Measurements from ENCODE around the gene NDFIP1. TPM values are rescaled to one million over a fixed set of nuclear protein-coding genes. Genes with fewer than 3 reads are reported as not detected.

Gene NDFIP1
- total RNA-seq, 1 experiment from 2014 or later = 26.6 TPM

- no CpG with 5 or more reads among the region's 7 CpGs for WGBS (ENCODE audit: extremely low coverage, insufficient read length, low lambda C conversion rate)
- Histone ChIP-seq H2AK5ac (ENCODE audit: insufficient read length, low read length) (no peak overlapping the region), H3K56ac (ENCODE audit: insufficient read length, low read depth, low read length) (no peak overlapping the region), H3K27ac (ENCODE audit: insufficient read length, low read depth, low read length) (no peak overlapping the region), H4K8ac (replicated peaks; ENCODE audit: insufficient read length, low read depth, low read length) (no peak overlapping the region), H3K79me1 (ENCODE audit: insufficient read depth, low read depth, low read length, poor library complexity, severe bottlenecking) (no peaks in the 10 kb centered on the region), H3K9me3 (ENCODE audit: control insufficient read depth, low read depth, low read length) (no peaks in the 10 kb centered on the region), H4K20me1 (ENCODE audit: control insufficient read depth, insufficient read depth, insufficient read length) (no peaks in the 10 kb centered on the region), H3K4me1 (ENCODE audit: insufficient read depth, low read length) (no peaks in the 10 kb centered on the region), H3T11ph (ENCODE audit: low read length) (no peak overlapping the region), H2BK15ac (ENCODE audit: low read depth, low read length) (no peak overlapping the region), H2BK12ac (ENCODE audit: insufficient read length, low read depth, low read length) (no peak overlapping the region), H3K14ac (ENCODE audit: insufficient read depth, low read length) (no peak overlapping the region), H3K4ac (ENCODE audit: low read depth, low read length) (no peak overlapping the region), H3K23me2 (ENCODE audit: insufficient read length, low read depth, low read length, poor library complexity, severe bottlenecking) (no peaks in the 10 kb centered on the region), H2BK20ac (ENCODE audit: low read depth, low read length, poor library complexity, severe bottlenecking) (no peak overlapping the region), H4K5ac (ENCODE audit: insufficient read length, low read depth, low read length) (no peak overlapping the region), H2BK5ac (ENCODE audit: insufficient read length, low read length) (no peak overlapping the region), H4K91ac (ENCODE audit: insufficient read length, low read depth, low read length) (no peak overlapping the region), H2AFZ (ENCODE audit: low read length) (no peak overlapping the region), H3K18ac (ENCODE audit: insufficient read length, low read depth, low read length) (no peak overlapping the region), H3K23ac (ENCODE audit: insufficient read length, low read depth, low read length) (no peak overlapping the region), H3K4me2 (ENCODE audit: insufficient read depth, insufficient read length, low read length) (no peak overlapping the region), H3K79me2 (ENCODE audit: insufficient read depth, low read length) (no peaks in the 10 kb centered on the region), H3K9ac (ENCODE audit: extremely low read depth, insufficient read length, low read length) (no peak overlapping the region), H3K27me3 (ENCODE audit: insufficient read depth, low read length) (no peaks in the 10 kb centered on the region), H2BK120ac (ENCODE audit: low read depth, low read length, poor library complexity, severe bottlenecking) (no peak overlapping the region)
- peaks cover 0 to 3% (median 2%) of the 10 kb centered on the region in 3 experiments; a peak in 4 of 7 replicates for H3K36me3 Mint-ChIP-seq (ENCODE audit: insufficient read depth in 1 of 3, low read depth in 3 of 3)
- peaks cover 5 to 15% of the 10 kb centered on the region in 2 experiments; a peak in 3 of 5 replicates for H3K9me3 Mint-ChIP-seq
- no peak overlapping the region for H3K27ac Mint-ChIP-seq
- H3K27me3 Mint-ChIP-seq (ENCODE audit: low read depth) = no peaks in the 10 kb centered on the region; the same call in 1 of the 2 replicates
- H3K4me3 Mint-ChIP-seq = no peak overlapping the region
- no peak for DNase-seq
- no peak for TF ChIP-seq CTCF (conservative IDR thresholded peaks at IDR 0.05)
- peaks cover 11 to 12% of the 10 kb centered on the region in 2 experiments for H3K4me1 Mint-ChIP-seq
Observed at GRCh38 chr5:142080248-142080647, 28.3 kb upstream of the NDFIP1 start.

All from H9 (cell line).